ENCODE results near the gene PTPN21.

DNA sequence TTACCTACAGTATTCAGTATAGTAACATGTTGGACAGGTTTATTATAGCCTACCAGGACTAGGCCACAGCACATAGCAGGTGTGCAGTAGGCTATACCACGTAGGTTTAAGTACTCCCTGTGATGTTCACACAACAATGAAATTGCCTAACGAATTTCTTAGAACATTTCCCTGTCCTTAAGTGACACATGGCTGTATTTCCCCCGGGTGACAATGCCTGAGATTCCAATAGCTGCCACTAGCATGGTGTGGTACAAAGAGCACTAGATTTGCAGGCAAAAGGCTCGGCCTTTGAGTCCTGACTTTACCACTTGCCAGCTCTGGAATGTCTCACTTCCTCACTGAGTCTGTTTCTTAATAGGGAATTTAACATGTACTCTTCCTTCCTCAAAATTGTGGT, 19.7 kb downstream of the PTPN21 start:
- TF ChIP-seq, protein P1, sequence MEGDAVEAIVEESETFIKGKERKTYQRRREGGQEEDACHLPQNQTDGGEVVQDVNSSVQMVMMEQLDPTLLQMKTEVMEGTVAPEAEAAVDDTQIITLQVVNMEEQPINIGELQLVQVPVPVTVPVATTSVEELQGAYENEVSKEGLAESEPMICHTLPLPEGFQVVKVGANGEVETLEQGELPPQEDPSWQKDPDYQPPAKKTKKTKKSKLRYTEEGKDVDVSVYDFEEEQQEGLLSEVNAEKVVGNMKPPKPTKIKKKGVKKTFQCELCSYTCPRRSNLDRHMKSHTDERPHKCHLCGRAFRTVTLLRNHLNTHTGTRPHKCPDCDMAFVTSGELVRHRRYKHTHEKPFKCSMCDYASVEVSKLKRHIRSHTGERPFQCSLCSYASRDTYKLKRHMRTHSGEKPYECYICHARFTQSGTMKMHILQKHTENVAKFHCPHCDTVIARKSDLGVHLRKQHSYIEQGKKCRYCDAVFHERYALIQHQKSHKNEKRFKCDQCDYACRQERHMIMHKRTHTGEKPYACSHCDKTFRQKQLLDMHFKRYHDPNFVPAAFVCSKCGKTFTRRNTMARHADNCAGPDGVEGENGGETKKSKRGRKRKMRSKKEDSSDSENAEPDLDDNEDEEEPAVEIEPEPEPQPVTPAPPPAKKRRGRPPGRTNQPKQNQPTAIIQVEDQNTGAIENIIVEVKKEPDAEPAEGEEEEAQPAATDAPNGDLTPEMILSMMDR (IDR thresholded peaks at IDR 0.05): no peak
- TF ChIP-seq POLR2A (IDR thresholded peaks at IDR 0.05): no peak

Measured in tibial nerve (tissue), 3 donors.